Transverse colon (tissue), 4 donors: ENCODE measurements around the gene ERP27. TPM values are rescaled to one million over a fixed set of nuclear protein-coding genes. Genes with fewer than 3 reads are reported as not detected.

ENCODE experiments used
- DNase-seq: peaks from one replicate; pipeline ENCODE4 v3.0.0-alpha.2; 2019
- H3K27ac ChIP-seq, 4 donors: fragments of 200-600 bp; sonication (generic); 2 replicates each; pipeline ENCODE4 v1.5.1; 2016 to 2018; ENCODE audit warnings: inconsistent platforms in 4 of 4
- H3K27me3 ChIP-seq: fragments of 200-600 bp; sonication (generic); 2 replicates; pipeline ENCODE4 v1.5.1; 2017; ENCODE audit warnings: inconsistent platforms
- H3K36me3 ChIP-seq, 4 donors: fragments of 200-600 bp; sonication (generic); 2 replicates each; pipeline ENCODE4 v1.5.1; 2017 to 2019; ENCODE audit warnings: inconsistent platforms in 4 of 4
- H3K4me1 ChIP-seq, 4 donors: fragments of 200-600 bp; sonication (generic); 2 replicates each; pipeline ENCODE4 v1.5.1; 2017 to 2020; ENCODE audit warnings: inconsistent platforms in 4 of 4
- H3K4me3 ChIP-seq, 4 donors: fragments of 200-600 bp; sonication (generic); 1 replicate in 1 of 4; 2 replicates in 3 of 4; pipeline versions ENCODE4 v1.5.1 to v1.6.1; 2017 to 2019; ENCODE audit warnings: inconsistent platforms in 4 of 4
- H3K9me3 ChIP-seq, 2 donors: fragments of 200-600 bp; sonication (generic); 2 replicates each; pipeline ENCODE4 v1.5.1; 2017 to 2019; ENCODE audit warnings: inconsistent platforms in 2 of 2
- EP300 ChIP-seq: sonication (generic); formaldehyde crosslinking; IDR thresholded peaks from one replicate; pipeline ENCODE4 v1.6.1; 2017; ENCODE audit warnings: antibody characterized with exemption, low read depth
- POLR2A ChIP-seq: fragments of 450-650 bp; IDR thresholded peaks from one replicate; pipeline ENCODE4 v1.6.1; 2016; ENCODE audit warnings: antibody characterized with exemption, mild to moderate bottlenecking, moderate library complexity
- POLR2AphosphoS5 ChIP-seq, 3 donors: sonication (generic); formaldehyde crosslinking; IDR thresholded peaks; one replicate each; pipeline ENCODE4 v1.6.1; 2016; ENCODE audit warnings: antibody characterized with exemption in 3 of 3
- WGBS, 2 donors: methylation state at CpG; one replicate each; pipeline ENCODE4 v1.1.5; 2018; ENCODE audit warnings: low coverage in 1 of 2; 5-methylcytosine and 5-hydroxymethylcytosine counted together
- in situ Hi-C, 4 donors: fragments of 200-750 bp; cut with MboI; loops; one replicate each; pipeline versions ENCODE4 v1.15.0 to v1.15.1; 2017; ENCODE audit warnings: low sequenced_read_pairs in 3 of 4, low pct_ligation_motif_present in 1 of 4, low pct_unique_long_range_greater_than_20kb in 1 of 4
- intact Hi-C: fragments of 100-400 bp; cut with DNase I; formaldehyde crosslinking; loops from one replicate; pipeline ENCODE4 v1.15.1; 2023; ENCODE audit warnings: low total_unique reads
- total RNA-seq, 4 donors: library from RNA; depleted of rRNA; stranded (reverse); fragments of >200 nt; gene quantifications; one replicate each; pipeline ENCODE4 v1.1.0, GENCODE V29; 2016
- TF ChIP-seq, protein P1 (sequence below), 5 experiments: fragments of 200-600 bp in 3 of 5; fragments of 450-650 bp in 2 of 5; sonication (generic) in 3 of 5; IDR thresholded peaks; 1 replicate in 2 of 5; 2 replicates in 3 of 5; pipeline ENCODE4 v1.5.1; 2016 to 2017; ENCODE audit warnings: antibody characterized with exemption in 5 of 5, inconsistent platforms in 3 of 5, mild to moderate bottlenecking in 2 of 5, moderate library complexity in 1 of 5

The ERP27 gene
- total RNA-seq, 4 donors from 2014 or later: 0.64 to 2.6 TPM; not detected in 2

DNA sequence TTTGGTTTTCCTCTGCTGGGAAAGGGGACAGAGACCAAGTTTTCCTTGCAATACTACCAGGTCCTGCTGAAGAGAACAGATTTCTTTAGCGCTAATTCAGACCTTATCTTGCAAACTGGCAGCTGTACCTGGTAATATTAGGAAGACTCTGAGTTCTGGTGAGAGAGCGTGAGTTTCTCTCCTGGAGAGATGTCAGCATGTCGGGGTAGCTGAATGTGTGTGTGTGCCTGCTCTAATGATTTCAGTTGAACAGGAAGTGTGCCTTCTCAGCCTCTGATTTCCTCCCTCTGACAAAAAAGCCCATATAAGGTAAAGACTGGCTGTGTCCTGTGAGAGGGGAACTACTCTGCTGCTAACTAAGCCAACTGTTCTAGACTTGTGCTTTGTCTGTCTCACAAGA lies 10.3 kb upstream of the ERP27 start:
- Histone ChIP-seq H3K27me3 (no peaks in the 10 kb centered on the region), H3K4me1 (peaks cover 18 to 75% (median 29%) of the 10 kb centered on the region in 4 donors), H3K9me3 (no peaks in the 10 kb centered on the region), H3K4me3 (no peak overlapping the region), H3K36me3 (no peaks in the 10 kb centered on the region), H3K27ac (peak overlapping the region; percentile 45 to 79 (median 69))
- in situ Hi-C loops (no loop called here), intact Hi-C loops (no loop called here)
- TF ChIP-seq POLR2AphosphoS5 (IDR thresholded peaks at IDR 0.05) (peak in 1 of 3 donors; percentile 35), POLR2A (no peak)
- peak; percentile 34 for DNase-seq
- WGBS, 2 donors: 24 to 30% methylated on average over 2 to 3 of the region's 3 CpGs

DNA sequence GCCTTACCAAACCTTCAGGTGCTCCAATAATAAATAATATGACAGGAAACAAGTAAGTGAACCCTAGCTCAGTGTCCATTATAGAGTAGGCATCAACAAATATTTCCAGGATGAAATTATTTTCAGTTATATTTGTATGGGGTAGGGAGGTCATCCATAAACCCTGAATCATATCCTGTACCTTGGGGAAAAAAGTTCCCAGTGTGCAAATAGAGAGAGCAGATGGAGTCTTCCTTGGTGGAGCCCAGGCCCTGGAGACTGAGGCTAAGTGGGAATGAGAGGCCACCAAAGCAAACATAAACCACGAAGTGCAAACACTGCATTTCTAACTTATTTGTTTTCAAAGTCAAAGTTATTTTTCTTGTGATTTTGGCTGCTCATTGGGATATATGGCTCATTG lies 8.5 kb upstream of the ERP27 start:
- no peaks in the 10 kb centered on the region for H3K27me3 ChIP-seq
- H3K36me3 ChIP-seq: no peaks in the 10 kb centered on the region
- H3K4me1 ChIP-seq: peaks cover 13 to 58% (median 21%) of the 10 kb centered on the region in 4 donors
- in situ Hi-C loops (no loop called here), intact Hi-C loops (no loop called here)
- no peak overlapping the region for H3K4me3 ChIP-seq
- H3K9me3 ChIP-seq: no peaks in the 10 kb centered on the region
- no peak for DNase-seq
- TF ChIP-seq POLR2A (no peak), POLR2AphosphoS5 (IDR thresholded peaks at IDR 0.05) (no peak), EP300 (no peak)
- peak overlapping the region in 3 of 4 donors; percentile 60 to 78 (median 65) for H3K27ac ChIP-seq
- 50 to 67% methylated on average over 1 of the region's 1 CpG for WGBS, 2 donors

DNA sequence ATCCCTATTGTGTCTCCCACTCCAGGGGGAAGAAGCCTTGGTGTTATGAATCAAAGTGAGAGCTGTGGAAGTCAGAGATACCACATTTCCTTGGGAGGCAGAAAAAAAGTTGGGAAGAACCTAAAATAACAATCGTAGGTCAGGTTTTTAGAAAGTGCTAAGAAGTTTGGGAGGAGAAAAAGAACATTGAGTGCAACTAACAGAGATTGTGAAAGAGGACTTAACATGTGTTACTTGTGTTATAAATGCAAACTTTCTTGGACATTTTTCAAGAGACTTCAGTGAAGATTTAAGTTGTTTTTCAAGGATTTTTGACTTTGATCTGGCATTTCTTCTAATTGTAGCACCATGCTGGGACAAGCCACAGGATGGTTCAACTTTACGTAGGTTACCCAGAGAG lies 7.8 kb upstream of the ERP27 start:
- Histone ChIP-seq H3K36me3 (no peaks in the 10 kb centered on the region), H3K27me3 (no peaks in the 10 kb centered on the region), H3K4me1 (peaks cover 10 to 51% (median 16%) of the 10 kb centered on the region in 4 donors), H3K27ac (peak overlapping the region in 2 of 4 donors; percentile 65 to 78), H3K4me3 (no peak overlapping the region), H3K9me3 (no peaks in the 10 kb centered on the region)
- in situ Hi-C loops: no loop called here
- TF ChIP-seq, protein P1, sequence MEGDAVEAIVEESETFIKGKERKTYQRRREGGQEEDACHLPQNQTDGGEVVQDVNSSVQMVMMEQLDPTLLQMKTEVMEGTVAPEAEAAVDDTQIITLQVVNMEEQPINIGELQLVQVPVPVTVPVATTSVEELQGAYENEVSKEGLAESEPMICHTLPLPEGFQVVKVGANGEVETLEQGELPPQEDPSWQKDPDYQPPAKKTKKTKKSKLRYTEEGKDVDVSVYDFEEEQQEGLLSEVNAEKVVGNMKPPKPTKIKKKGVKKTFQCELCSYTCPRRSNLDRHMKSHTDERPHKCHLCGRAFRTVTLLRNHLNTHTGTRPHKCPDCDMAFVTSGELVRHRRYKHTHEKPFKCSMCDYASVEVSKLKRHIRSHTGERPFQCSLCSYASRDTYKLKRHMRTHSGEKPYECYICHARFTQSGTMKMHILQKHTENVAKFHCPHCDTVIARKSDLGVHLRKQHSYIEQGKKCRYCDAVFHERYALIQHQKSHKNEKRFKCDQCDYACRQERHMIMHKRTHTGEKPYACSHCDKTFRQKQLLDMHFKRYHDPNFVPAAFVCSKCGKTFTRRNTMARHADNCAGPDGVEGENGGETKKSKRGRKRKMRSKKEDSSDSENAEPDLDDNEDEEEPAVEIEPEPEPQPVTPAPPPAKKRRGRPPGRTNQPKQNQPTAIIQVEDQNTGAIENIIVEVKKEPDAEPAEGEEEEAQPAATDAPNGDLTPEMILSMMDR (IDR thresholded peaks at IDR 0.05): no peak
- TF ChIP-seq POLR2AphosphoS5 (IDR thresholded peaks at IDR 0.05) (no peak), EP300 (no peak), POLR2A (no peak)
- intact Hi-C loops: no loop called here
- 80 to 81% methylated on average over 2 of the region's 2 CpGs for WGBS, 2 donors
- DNase-seq: no peak

DNA sequence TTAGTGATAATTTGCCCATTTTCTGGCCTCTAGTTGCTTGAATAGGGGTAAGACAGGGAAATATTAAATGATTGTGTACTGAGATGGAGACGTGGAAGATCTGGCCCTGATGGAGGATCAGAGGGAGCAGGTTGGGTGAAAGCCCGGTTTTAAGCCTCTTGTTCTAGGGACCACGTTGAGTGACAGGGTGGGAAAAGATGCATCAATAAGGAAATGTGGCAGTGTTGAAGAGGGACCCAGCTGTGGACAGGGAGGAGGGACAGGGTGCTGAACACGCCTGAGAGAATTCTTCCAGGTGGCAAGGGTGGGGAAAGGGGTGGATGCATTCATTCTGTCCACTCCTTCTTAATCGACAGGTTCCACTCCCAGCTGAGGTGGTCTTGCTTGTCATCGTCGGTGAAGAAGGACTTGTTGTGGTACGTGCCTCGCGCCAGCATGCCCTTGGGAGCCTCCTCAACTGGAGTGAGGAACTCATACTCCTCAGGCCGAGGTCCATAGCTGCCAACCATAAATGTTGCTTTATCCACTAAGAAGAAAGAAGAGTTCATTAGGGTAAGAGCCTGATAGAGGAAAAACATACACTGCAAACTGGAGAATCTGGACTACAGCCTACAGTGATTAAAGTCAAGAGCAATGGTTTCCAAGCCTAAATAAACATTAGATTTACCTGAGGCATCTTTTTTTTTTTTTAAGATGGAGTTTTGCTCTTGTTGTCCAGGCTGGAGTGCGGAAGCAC lies 4.0 kb upstream of the ERP27 start:
- peaks cover 0 to 16% (median 0%) of the 10 kb centered on the region in 4 donors for H3K4me1 ChIP-seq
- no peak overlapping the region for H3K4me3 ChIP-seq
- TF ChIP-seq, protein P1 (IDR thresholded peaks at IDR 0.05): no peak
- TF ChIP-seq EP300 (no peak), POLR2AphosphoS5 (IDR thresholded peaks at IDR 0.05) (no peak), POLR2A (no peak)
- in situ Hi-C loops: no loop called here
- H3K27ac ChIP-seq: no peak overlapping the region
- no peaks in the 10 kb centered on the region for H3K36me3 ChIP-seq
- intact Hi-C loops: no loop called here
- no peaks in the 10 kb centered on the region for H3K9me3 ChIP-seq
- no peak for DNase-seq
- H3K27me3 ChIP-seq: no peaks in the 10 kb centered on the region
- WGBS, 2 donors: 91 to 95% methylated on average over 10 to 12 of the region's 12 CpGs

DNA sequence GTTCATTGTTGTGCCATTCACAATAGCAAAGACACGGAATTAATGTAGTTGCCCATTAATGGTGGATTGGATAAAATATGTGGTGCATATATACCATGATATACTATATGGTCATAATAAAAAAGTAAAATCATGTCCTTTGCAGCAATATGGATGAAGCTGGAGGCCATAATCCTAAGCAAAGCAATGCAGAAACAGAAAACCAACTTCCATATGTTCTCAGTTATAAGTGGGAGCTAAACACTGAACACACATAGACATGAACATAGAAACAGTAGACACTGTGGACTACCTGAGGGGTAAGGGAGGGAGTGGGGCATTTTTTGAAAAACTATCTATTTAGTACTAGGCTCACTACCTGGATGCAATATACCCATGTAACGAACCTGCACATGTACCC lies 3.0 kb upstream of the ERP27 start:
- TF ChIP-seq POLR2A (no peak), EP300 (no peak), POLR2AphosphoS5 (IDR thresholded peaks at IDR 0.05) (no peak)
- TF ChIP-seq, protein P1 (IDR thresholded peaks at IDR 0.05): no peak
- Histone ChIP-seq H3K36me3 (no peaks in the 10 kb centered on the region), H3K4me3 (no peak overlapping the region), H3K9me3 (no peaks in the 10 kb centered on the region), H3K4me1 (peaks cover 0 to 6% (median 0%) of the 10 kb centered on the region in 4 donors), H3K27me3 (no peaks in the 10 kb centered on the region), H3K27ac (no peak overlapping the region)
- in situ Hi-C loops: no loop called here
- intact Hi-C loops: no loop called here
- WGBS, 2 donors: 88 to 96% methylated on average over 2 of the region's 2 CpGs
- DNase-seq: no peak
